KMS-11 (cell line): ENCODE measurements around the gene FAM3B.

ENCODE experiments used
- H2AFZ ChIP-seq: fragments of 200-600 bp; sonication (generic); 2 replicates; pipeline ENCODE4 v1.6.1; 2016; ENCODE audit warnings: antibody characterized with exemption, mixed run types, low read depth
- H3K27ac ChIP-seq: fragments of 200-600 bp; sonication (generic); 2 replicates; pipeline ENCODE4 v1.6.1; 2016; ENCODE audit warnings: mild to moderate bottlenecking, mixed run types
- H3K27me3 ChIP-seq: fragments of 200-600 bp; sonication (generic); 2 replicates; pipeline ENCODE4 v1.6.1; 2017; ENCODE audit warnings: mild to moderate bottlenecking, low read depth, mixed run types, moderate library complexity; ENCODE audit not compliant: insufficient read depth
- H3K36me3 ChIP-seq: fragments of 200-600 bp; sonication (generic); 2 replicates; pipeline ENCODE4 v1.6.1; 2017; ENCODE audit warnings: mild to moderate bottlenecking, mixed run types; ENCODE audit not compliant: insufficient read depth
- H3K4me1 ChIP-seq: fragments of 200-600 bp; sonication (generic); 2 replicates; pipeline ENCODE4 v1.6.1; 2016; ENCODE audit warnings: mild to moderate bottlenecking, low read depth, mixed run types; ENCODE audit not compliant: poor library complexity, severe bottlenecking
- H3K4me2 ChIP-seq: fragments of 200-600 bp; sonication (generic); 2 replicates; pipeline ENCODE4 v1.7.0; 2016; ENCODE audit warnings: mild to moderate bottlenecking, mixed run types
- H3K4me3 ChIP-seq: fragments of 200-600 bp; sonication (generic); IDR thresholded peaks from 2 replicates; pipeline ENCODE4 v1.6.1; 2017; ENCODE audit warnings: low read depth, low read length, mixed read lengths; ENCODE audit not compliant: insufficient read depth
- H3K79me2 ChIP-seq: fragments of 200-600 bp; sonication (generic); 2 replicates; pipeline ENCODE4 v1.6.1; 2016; ENCODE audit warnings: low read depth, mixed run types; ENCODE audit not compliant: insufficient read depth
- H3K9ac ChIP-seq: fragments of 200-600 bp; sonication (generic); 2 replicates; pipeline ENCODE4 v1.6.1; 2016; ENCODE audit warnings: mild to moderate bottlenecking, mixed run types
- H4K20me1 ChIP-seq: fragments of 200-600 bp; sonication (generic); 2 replicates; pipeline ENCODE4 v1.6.1; 2016; ENCODE audit warnings: mild to moderate bottlenecking, mixed run types; ENCODE audit not compliant: insufficient read depth
- TF ChIP-seq, protein P1 (sequence below): fragments of 200-600 bp; sonication (generic); conservative IDR thresholded peaks from 2 replicates; pipeline ENCODE4 v1.6.1; 2017; ENCODE audit warnings: low read depth, mild to moderate bottlenecking, antibody characterized with exemption, low read length, moderate library complexity, mixed read lengths

The FAM3B gene

DNA sequence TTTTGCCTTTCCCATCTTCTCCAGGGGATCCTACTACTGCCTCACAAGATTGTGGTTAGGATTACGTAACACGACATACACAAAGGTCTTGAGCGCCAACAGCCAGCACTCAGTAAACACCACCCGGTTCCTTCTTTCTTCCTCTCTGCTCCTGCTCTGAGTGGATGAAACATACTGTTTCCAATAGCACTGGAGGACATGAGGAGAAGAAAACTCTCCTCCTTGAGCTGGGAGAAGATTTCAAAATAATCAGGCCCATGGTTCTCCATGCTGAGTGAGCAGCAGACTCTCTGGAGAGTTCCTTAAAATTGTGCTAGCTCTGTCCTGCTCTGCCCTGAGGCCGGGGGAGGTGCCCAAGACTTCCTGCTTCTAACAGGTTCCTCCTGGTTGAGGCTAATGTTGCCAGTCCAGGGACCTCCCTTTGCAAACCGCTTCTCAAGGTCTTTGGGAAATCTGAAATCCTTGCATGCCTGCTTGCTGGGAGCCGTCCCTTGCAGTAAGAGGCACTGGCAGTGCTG is 80.0 kb downstream of the FAM3B start:
- TF ChIP-seq, protein P1, sequence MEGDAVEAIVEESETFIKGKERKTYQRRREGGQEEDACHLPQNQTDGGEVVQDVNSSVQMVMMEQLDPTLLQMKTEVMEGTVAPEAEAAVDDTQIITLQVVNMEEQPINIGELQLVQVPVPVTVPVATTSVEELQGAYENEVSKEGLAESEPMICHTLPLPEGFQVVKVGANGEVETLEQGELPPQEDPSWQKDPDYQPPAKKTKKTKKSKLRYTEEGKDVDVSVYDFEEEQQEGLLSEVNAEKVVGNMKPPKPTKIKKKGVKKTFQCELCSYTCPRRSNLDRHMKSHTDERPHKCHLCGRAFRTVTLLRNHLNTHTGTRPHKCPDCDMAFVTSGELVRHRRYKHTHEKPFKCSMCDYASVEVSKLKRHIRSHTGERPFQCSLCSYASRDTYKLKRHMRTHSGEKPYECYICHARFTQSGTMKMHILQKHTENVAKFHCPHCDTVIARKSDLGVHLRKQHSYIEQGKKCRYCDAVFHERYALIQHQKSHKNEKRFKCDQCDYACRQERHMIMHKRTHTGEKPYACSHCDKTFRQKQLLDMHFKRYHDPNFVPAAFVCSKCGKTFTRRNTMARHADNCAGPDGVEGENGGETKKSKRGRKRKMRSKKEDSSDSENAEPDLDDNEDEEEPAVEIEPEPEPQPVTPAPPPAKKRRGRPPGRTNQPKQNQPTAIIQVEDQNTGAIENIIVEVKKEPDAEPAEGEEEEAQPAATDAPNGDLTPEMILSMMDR, result no peak
- H3K36me3 ChIP-seq, result no peaks in the 10 kb centered on the region
- no peak overlapping the region for H3K4me2 ChIP-seq
- H4K20me1 ChIP-seq, result no peaks in the 10 kb centered on the region
- no peaks in the 10 kb centered on the region for H3K4me1 ChIP-seq
- no peaks in the 10 kb centered on the region for H3K79me2 ChIP-seq
- no peaks in the 10 kb centered on the region; the same call in 1 of the 2 replicates for H3K27me3 ChIP-seq
- no peak overlapping the region for H3K4me3 ChIP-seq
- H3K27ac ChIP-seq, result no peak overlapping the region
- H3K9ac ChIP-seq, result no peak overlapping the region
- H2AFZ ChIP-seq, result no peak overlapping the region

DNA sequence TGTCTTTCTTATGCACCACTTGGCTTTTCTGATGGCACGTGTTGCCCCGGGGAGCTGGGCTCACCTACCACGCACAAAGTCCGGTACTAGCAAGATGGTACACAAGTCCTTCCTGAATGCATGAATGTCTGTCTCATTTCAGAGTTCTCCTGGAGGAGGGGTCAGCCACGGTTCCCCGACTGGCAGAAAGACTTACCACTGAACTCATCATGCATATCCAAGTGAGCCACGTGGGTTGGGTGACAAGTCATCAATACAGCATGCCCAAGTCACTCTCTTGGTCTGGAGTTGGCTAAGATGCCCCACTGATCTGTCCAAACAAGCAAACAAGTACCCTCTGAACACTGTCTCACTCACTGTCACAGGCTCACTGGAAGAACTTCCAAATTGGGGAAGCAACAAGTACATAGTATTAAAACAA is 80.9 kb downstream of the FAM3B start:
- Histone ChIP-seq H3K4me2 (no peak overlapping the region), H3K27me3 (no peaks in the 10 kb centered on the region; the same call in 1 of the 2 replicates), H3K9ac (no peak overlapping the region), H4K20me1 (no peaks in the 10 kb centered on the region), H3K79me2 (no peaks in the 10 kb centered on the region), H3K4me1 (no peaks in the 10 kb centered on the region), H2AFZ (no peak overlapping the region), H3K36me3 (no peaks in the 10 kb centered on the region), H3K4me3 (no peak overlapping the region), H3K27ac (no peak overlapping the region)
- TF ChIP-seq, protein P1, result no peak

DNA sequence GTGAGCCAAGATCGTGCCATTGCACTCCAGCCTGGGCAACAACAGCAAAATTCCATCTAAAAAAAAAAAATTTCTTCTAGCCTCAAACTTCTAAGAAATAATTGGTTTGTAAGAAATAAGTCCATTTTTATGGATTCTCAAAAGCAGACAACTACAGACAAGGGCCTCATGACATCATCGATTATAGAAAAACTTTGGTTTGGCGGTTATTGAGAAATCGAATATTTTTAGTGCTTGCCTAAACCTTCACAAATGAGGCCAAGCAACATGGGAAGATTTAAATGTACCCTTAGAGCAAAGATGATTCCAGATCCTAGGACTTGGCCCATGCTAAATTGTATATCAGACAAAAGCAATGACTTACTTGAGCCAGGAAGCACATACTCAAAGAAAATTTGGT is 81.7 kb downstream of the FAM3B start:
- TF ChIP-seq, protein P1, result no peak
- no peak overlapping the region for H2AFZ ChIP-seq
- H3K27ac ChIP-seq, result no peak overlapping the region
- no peaks in the 10 kb centered on the region for H3K4me1 ChIP-seq
- H3K4me3 ChIP-seq, result no peak overlapping the region
- no peaks in the 10 kb centered on the region for H3K36me3 ChIP-seq
- H3K79me2 ChIP-seq, result no peaks in the 10 kb centered on the region
- no peaks in the 10 kb centered on the region; the same call in 1 of the 2 replicates for H3K27me3 ChIP-seq
- no peaks in the 10 kb centered on the region for H4K20me1 ChIP-seq
- no peak overlapping the region for H3K4me2 ChIP-seq
- H3K9ac ChIP-seq, result no peak overlapping the region

DNA sequence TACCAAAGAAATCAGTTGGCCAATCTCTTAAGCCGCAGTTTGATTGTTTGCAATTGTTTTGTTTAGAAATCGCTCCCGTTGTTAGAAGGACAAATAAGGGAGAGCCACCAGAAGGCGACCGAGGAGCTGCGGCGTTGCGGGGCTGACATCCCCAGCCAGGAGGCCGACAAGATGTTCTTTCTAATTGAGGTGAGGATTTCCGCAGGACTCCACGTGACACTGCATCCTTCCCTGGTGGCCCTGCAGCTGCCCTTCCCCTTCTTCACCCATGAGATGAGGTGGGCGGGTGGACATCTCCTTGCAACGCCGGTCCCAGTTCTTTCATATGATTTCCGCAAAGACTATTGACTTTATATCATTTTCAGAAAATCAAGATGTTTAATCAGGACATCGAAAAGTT is 82.2 kb downstream of the FAM3B start:
- Histone ChIP-seq H3K27me3 (no peaks in the 10 kb centered on the region; the same call in 1 of the 2 replicates), H3K4me3 (no peak overlapping the region), H3K9ac (no peak overlapping the region), H3K4me1 (no peaks in the 10 kb centered on the region), H2AFZ (no peak overlapping the region), H3K4me2 (no peak overlapping the region), H3K36me3 (no peaks in the 10 kb centered on the region), H4K20me1 (no peaks in the 10 kb centered on the region), H3K79me2 (no peaks in the 10 kb centered on the region), H3K27ac (no peak overlapping the region)
- TF ChIP-seq, protein P1, result no peak
